Muscle of arm (tissue), 14 donors: Measurements from ENCODE around the gene FAM241B. TPM values are rescaled to one million over a fixed set of nuclear protein-coding genes. Genes with fewer than 3 reads are reported as not detected.
A peak's percentile ranks its signal among the peaks of the same experiment; 100 is the strongest.

ENCODE experiments used
- DNase-seq: peaks from one replicate; pipeline ENCODE4 v3.0.0-alpha.2; 2013
- long read RNA-seq, 11 donors: transcript quantifications; one replicate each; lab custom pipeline, GENCODE V29; 2026
- polyA plus RNA-seq, 12 donors: library from polyadenylated mRNA; unstranded; fragments of 120-200 nt; gene quantifications; one replicate each; pipeline ENCODE4 v1.2.1, GENCODE V29; 2013; ENCODE audit not compliant: insufficient read length in 12 of 12

FAM241B gene
- under 1 TPM in 9 of 12 donors, not detected in 3; 0.25 to 0.83 (median 0.37) TPM for polyA plus RNA-seq
- long read RNA-seq, donor 1, partial matches to known transcripts, result 7 of 8 reads
- long read RNA-seq, donor 1, other reads (novel, unspliced or antisense), result 0 of 8 reads
- long read RNA-seq, donor 2, result 0 reads
- long read RNA-seq, donor 3, result 0 reads
- long read RNA-seq, donor 4, partial matches to known transcripts, result 0 of 1 reads
- long read RNA-seq, donor 4, other reads (novel, unspliced or antisense), result 0 of 1 reads
- long read RNA-seq, donor 5, result 0 reads
- long read RNA-seq, donor 6, result 0 reads
- long read RNA-seq, donor 7, result 0 reads
- long read RNA-seq, donor 8, result 0 reads
- long read RNA-seq, donor 9, result 0 reads
- long read RNA-seq, donor 10, result 0 reads
- long read RNA-seq, donor 11, result 0 reads

DNA sequence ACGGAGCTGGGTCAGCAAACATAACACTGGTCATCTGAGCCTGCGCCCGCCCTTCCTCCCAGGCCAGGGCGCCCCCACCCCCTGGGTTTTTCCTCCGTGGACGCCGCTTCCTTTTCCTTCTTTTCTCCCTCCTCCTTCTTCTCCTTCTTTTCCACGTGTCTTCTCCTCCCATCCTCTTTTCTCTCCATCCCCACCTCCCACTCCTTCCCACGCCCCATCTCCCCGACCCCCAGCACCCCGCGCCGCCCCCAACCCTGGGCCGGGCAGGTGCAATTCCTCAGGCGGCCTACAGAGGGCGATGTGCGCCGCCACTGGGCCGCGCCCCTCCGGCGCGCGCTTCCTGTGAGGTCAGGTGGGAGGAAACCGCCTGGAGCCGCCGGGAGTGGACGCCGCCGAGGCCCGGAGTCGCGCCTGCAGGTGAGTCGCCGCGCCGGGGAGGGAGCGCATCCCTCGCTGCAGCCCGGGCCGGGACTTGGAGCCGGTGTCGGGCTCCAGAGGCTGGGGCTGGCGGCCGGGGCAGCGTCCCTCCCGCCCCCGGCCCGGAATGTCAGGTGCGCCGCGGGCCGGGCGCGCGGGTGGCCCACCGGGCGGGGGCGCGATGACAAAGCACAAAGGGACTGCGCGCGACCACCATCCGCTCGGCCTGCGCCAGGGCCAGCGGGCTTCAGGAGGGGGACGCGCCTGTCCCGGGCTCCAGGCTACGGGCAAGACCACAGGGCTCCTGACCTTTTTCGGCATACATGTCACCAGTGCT lies at the start of gene FAM241B:
TSS of gene FAM241B (plus strand) at position 351 of the 754 bp plus-strand sequence. CDS start 1,497 bp downstream, outside the sequence.
- peak; percentile 13 for DNase-seq

GRCh38 chr10:69580435-69580834 lies 49.6 kb upstream of the FAM241B start:
- DNase-seq, result no peak

- no peak for DNase-seq
Measured at GRCh38 chr10:69583106-69583505, 46.9 kb upstream of the FAM241B start.

GRCh38 chr10:69584624-69585023 lies 45.4 kb upstream of the FAM241B start:
- DNase-seq, result no peak

DNA sequence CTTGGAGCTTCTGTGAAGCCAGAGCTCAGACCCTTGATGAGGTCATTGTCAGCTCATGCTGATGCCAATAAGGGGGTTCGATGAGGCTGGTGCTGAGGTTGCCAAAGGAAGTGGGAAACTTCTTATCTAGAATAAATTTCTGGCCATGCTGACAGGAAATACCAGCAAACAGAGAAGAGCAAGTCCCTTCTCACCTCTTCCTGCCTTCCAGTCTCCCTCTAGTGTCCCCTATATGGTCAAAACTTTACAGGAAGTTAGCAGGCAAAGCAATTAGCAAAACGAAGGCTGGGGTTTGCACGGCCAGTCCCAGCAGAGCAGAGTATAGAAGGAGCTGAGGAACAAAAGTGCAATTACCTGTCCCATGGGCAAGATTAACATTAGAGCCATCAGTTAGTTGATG lies 41.7 kb upstream of the FAM241B start:
- no peak for DNase-seq

GRCh38 chr10:69600761-69601330 lies 29.2 kb upstream of the FAM241B start:
- no peak for DNase-seq

DNA sequence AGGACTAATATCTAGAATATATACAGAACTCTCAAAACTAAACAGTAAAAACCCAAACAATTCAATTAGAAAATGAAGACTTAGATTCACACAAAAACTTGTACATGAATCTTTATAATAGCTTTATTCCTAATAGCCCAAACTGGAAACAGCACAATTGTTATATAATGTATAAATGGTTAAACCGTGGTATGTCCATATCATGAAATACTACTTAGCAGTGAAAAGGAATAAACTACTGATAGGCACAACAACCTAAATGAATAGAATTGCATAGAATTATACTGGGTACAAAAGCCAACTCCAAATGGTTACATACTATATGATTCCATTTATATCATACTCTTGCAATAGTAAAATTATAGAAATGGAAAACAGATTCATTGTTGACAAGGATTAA lies 21.0 kb upstream of the FAM241B start:
- DNase-seq, result no peak

- DNase-seq, result no peak
Measured at GRCh38 chr10:69612760-69613159, 17.3 kb upstream of the FAM241B start.

- DNase-seq, result no peak
Measured at GRCh38 chr10:69614130-69614529, 15.9 kb upstream of the FAM241B start.

DNA sequence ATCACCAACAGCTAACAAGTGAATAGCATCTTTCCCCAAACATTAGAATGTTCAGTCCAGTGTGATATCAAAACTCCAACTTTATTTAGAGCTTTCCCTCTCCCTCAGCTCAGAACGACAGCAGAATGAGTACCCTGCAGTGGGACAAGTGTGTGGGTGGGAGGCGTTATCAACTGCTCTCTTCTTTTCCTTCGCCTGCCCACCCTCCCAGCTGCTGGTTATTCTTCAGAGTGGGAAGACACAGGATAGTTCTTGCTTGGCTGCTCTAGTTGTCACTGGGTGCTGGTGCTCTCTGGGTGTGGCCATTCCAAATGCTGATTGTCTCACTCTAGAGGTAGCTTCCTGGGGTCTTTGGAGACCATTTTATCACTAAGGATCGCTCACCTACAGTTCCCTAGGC lies 13.7 kb upstream of the FAM241B start:
- no peak for DNase-seq

GRCh38 chr10:69618746-69619145 lies 11.3 kb upstream of the FAM241B start:
- DNase-seq, result no peak

- DNase-seq, result no peak
Measured at GRCh38 chr10:69619626-69620025, 10.4 kb upstream of the FAM241B start.

- no peak for DNase-seq
Measured at GRCh38 chr10:69620625-69621024, 9.4 kb upstream of the FAM241B start.

- DNase-seq, result no peak
Measured at GRCh38 chr10:69624245-69624786, 5.7 kb upstream of the FAM241B start.

DNA sequence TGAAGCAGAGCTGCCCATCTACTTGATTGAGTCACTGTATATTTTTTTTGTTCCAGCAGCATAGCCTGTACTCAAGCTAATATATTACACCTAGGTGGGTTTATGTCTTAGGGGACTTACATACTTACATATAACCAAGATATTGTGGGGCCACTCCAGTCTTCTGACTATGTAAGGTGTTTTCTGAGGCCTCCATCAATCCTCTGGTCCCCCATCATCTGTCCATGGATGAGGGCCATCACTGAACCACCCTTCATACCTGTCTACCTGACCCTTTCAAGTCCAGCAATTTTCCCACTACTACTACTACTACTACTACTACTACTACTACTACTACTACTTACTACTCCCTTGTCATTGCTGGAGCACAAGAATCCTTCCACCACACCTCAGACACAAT lies 3.2 kb upstream of the FAM241B start:
- no peak for DNase-seq

- no peak for DNase-seq
Measured at GRCh38 chr10:69628891-69629290, 1.2 kb upstream of the FAM241B start.

GRCh38 chr10:69629519-69629896 lies 539 bp upstream of the FAM241B start:
- no peak for DNase-seq

DNA sequence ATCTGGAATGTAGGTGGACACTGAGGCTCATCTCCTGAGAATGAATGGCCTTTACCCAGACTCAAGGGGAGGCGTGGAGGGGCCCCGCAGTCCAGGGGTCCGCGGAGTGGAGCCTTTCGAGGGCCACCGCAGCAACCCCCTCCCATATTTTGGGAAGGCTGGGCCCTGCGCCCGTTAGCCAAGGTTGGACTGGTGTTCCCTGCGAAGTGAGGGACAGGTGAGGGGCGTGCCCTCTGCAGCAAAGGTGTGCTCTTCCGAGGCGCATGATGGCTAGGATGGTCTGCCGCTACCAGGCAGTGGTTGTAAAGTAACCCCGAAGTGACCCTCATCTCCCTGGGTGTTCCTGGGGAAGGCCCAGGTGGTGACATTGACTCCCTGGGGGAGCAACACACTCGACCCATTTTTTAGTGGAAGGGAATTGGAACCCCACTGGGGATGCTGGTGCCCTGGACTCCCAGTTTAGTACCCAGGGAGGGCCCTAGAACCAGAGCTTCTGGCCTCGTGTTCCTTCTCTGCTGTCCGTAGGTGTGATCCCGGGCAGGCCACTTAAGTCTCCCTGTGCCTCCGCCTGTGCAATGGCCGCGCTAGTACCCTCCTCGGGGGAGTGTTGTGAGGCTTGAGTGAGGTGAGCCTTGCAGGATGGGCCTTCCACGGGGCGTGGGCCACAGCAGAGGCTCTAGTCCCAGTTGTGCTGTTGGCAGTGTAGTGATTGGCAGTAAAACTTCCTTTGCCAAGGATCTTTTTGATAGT lies 779 bp downstream of the FAM241B start:
- DNase-seq, result no peak

- no peak for DNase-seq
Measured at GRCh38 chr10:69631566-69631965, 1.5 kb downstream of the FAM241B start.

DNA sequence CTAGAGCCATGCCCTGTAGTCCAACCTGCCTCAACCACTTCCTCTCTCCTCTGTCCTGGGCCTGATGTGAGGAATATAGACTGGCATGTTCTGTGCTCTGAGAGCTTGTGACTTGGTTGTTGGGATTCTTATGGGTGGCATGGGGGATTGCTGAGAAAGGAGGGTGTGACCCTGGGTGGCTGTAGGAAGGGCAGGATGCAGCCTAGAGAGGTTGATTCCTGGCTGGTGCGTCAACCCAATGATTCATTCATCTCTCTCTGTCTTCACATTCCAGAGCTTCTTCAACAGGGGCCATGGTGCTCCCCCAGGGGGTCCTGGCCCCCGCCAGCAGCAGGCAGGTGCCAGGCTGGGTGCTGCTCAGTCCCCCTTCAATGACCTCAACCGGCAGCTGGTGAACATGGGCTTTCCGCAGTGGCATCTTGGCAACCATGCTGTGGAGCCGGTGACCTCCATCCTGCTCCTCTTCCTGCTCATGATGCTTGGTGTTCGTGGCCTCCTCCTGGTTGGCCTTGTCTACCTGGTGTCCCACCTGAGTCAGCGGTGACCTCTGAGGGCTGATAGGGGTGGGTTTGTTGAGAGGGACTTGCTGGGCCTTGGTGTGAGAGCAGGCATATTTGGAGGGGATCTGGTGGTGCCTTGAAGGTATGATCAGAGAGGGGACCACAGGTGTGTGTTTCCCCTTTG lies 2.6 kb downstream of the FAM241B start:
- DNase-seq, result no peak
